ENCODE results near the gene WDR82.
A peak's percentile ranks its signal among the peaks of the same experiment; 100 is the strongest.

DNA sequence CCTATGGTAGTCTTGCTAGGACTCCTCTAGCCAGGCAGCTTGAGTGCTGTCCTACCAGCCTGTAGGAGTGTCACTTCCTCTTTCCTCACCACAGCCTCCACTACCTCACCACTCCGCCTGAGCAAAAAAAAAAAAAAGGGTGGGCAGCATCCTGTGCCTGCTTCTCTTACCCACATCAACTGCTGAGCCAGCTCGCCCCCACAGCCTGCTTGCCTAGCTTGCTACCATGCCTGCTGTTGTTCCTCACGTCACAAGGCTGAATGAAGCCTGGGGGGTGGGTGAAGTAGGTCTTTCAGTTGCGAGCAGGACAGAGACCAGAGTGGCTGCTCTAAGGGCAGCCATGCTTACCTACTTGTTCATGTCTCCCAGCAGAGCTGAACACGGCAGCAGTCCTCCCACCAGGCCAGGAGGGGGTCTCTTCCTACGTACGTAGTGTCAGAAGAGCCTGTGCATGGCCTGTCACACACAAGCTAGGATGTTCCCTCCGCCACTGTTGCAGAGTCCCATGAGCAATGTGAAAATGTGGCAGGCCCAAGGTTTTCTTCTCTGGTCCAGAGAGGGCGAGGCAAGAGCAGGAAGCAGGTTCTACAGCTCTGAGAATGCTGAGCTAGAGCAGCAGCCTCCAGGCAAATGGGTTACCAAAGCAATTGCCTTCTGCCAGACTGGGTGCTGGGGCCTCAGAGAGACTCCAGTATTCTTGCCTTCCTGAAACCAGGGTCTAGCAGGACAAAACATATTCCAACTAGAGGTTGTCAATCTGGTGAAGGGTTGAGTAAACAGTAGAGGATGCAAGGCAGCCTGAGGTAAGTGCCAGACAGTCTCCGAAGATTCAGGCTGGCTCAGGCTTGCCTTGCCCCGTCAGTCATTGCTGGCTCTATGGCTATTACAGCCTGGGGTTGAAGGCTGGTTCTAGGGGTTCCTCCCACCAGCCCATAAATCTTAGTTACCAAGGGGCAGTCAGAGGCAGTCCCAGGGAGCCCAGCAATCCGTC is 24.8 kb downstream of the WDR82 start:
- peak; percentile 83 for TF ChIP-seq MYC (IDR thresholded peaks at IDR 0.05; ENCODE audit: low read depth, low read length)
- TF ChIP-seq, protein P1, sequence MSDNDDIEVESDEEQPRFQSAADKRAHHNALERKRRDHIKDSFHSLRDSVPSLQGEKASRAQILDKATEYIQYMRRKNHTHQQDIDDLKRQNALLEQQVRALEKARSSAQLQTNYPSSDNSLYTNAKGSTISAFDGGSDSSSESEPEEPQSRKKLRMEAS (IDR thresholded peaks at IDR 0.05; ENCODE audit: low read depth, low read length): peak; percentile 77
